Mesenchymal stem cell (in vitro differentiated cells and primary cell): Measurements from ENCODE around the gene ZNF488.

Experiments
- DNase-seq: peaks from one replicate; pipeline ENCODE4 v3.0.0-alpha.2; 2013
- H2AFZ ChIP-seq: one replicate; pipeline ENCODE4 v1.6.1; 2013; ENCODE audit warnings: low read depth, mild to moderate bottlenecking, control low read depth, inconsistent platforms, low read length, moderate library complexity
- H2AK5ac ChIP-seq: 2 replicates; pipeline ENCODE4 v1.6.1; 2013; ENCODE audit warnings: low read length, moderate library complexity, mild to moderate bottlenecking, inconsistent platforms; ENCODE audit not compliant: severe bottlenecking
- H2BK120ac ChIP-seq: one replicate; pipeline ENCODE4 v1.6.1; 2013; ENCODE audit warnings: low read depth, mild to moderate bottlenecking, inconsistent platforms, low read length, moderate library complexity
- H2BK12ac ChIP-seq, 2 experiments: one replicate each; pipeline ENCODE4 v1.6.1; 2013; ENCODE audit warnings: inconsistent platforms in 2 of 2, low read length in 2 of 2, mild to moderate bottlenecking in 2 of 2, moderate library complexity in 2 of 2, control low read depth in 1 of 2
- H2BK15ac ChIP-seq: one replicate; pipeline ENCODE4 v1.6.1; 2013; ENCODE audit warnings: mild to moderate bottlenecking, low read depth, inconsistent platforms; ENCODE audit not compliant: poor library complexity, severe bottlenecking
- H2BK5ac ChIP-seq: 2 replicates; pipeline ENCODE4 v1.6.1; 2013; ENCODE audit warnings: low read depth, mild to moderate bottlenecking, low read length, control low read depth, inconsistent platforms; ENCODE audit not compliant: poor library complexity, severe bottlenecking
- H3K14ac ChIP-seq, 2 experiments: one replicate each; pipeline ENCODE4 v1.6.1; 2013; ENCODE audit warnings: inconsistent platforms in 2 of 2, low read length in 2 of 2, control low read depth in 1 of 2, mild to moderate bottlenecking in 1 of 2, moderate library complexity in 1 of 2
- H3K18ac ChIP-seq, 2 experiments: one replicate each; pipeline ENCODE4 v1.6.1; 2013; ENCODE audit warnings: inconsistent platforms in 2 of 2, low read length in 2 of 2, control low read depth in 1 of 2, low read depth in 1 of 2, mild to moderate bottlenecking in 1 of 2
- H3K23ac ChIP-seq, 2 experiments: one replicate each; pipeline ENCODE4 v1.6.1; 2013; ENCODE audit warnings: inconsistent platforms in 2 of 2, low read length in 2 of 2, mild to moderate bottlenecking in 2 of 2, moderate library complexity in 2 of 2, control low read depth in 1 of 2
- H3K27ac ChIP-seq: 2 replicates; pipeline ENCODE4 v1.5.1; 2013; ENCODE audit warnings: mild to moderate bottlenecking, moderate library complexity, low read length, control low read depth, inconsistent platforms; ENCODE audit not compliant: poor library complexity, severe bottlenecking
- H3K27me3 ChIP-seq, 2 experiments: 2 replicates each; pipeline versions ENCODE4 v1.6.1 to v1.7.0; 2013; ENCODE audit warnings: low read length in 2 of 2, mild to moderate bottlenecking in 2 of 2, moderate library complexity in 2 of 2, control low read depth in 1 of 2, inconsistent platforms in 1 of 2; ENCODE audit not compliant: control insufficient read depth in 1 of 2, insufficient read depth in 1 of 2
- H3K36me3 ChIP-seq, 2 experiments: 2 replicates each; pipeline versions ENCODE4 v1.6.1 to v1.7.0; 2013; ENCODE audit warnings: low read length in 2 of 2, control low read depth in 1 of 2, inconsistent platforms in 1 of 2, low read depth in 1 of 2, mild to moderate bottlenecking in 1 of 2; ENCODE audit not compliant: insufficient read depth in 2 of 2, control insufficient read depth in 1 of 2
- H3K4ac ChIP-seq, 2 experiments: one replicate each; pipeline ENCODE4 v1.6.1; 2013; ENCODE audit warnings: inconsistent platforms in 2 of 2, low read length in 2 of 2, mild to moderate bottlenecking in 2 of 2, moderate library complexity in 2 of 2, control low read depth in 1 of 2, low read depth in 1 of 2
- H3K4me1 ChIP-seq: 2 replicates; pipeline ENCODE4 v1.6.1; 2013; ENCODE audit warnings: low read depth, low read length, control low read depth; ENCODE audit not compliant: control insufficient read depth, insufficient read depth
- H3K4me2 ChIP-seq: 2 replicates; pipeline ENCODE4 v1.6.1; 2013; ENCODE audit warnings: low read length, mild to moderate bottlenecking, inconsistent platforms; ENCODE audit not compliant: poor library complexity, severe bottlenecking
- H3K4me3 ChIP-seq, 2 experiments: 2 replicates each; pipeline versions ENCODE4 v1.5.1 to v1.7.0; 2013; ENCODE audit warnings: low read length in 2 of 2, mild to moderate bottlenecking in 2 of 2, control low read depth in 1 of 2, low read depth in 1 of 2; ENCODE audit not compliant: insufficient read depth in 1 of 2
- H3K79me1 ChIP-seq: replicated peaks from 2 replicates; pipeline ENCODE4 v1.6.1; 2013; ENCODE audit warnings: mild to moderate bottlenecking, control low read depth, low read length, inconsistent platforms; ENCODE audit not compliant: poor library complexity, severe bottlenecking
- H3K9ac ChIP-seq: 2 replicates; pipeline ENCODE4 v1.7.0; 2013; ENCODE audit warnings: mild to moderate bottlenecking, low read length, moderate library complexity
- H3K9me3 ChIP-seq: 2 replicates; pipeline ENCODE4 v1.7.0; 2013; ENCODE audit warnings: mild to moderate bottlenecking, low read length; ENCODE audit not compliant: control insufficient read depth
- H4K8ac ChIP-seq: one replicate; pipeline ENCODE4 v1.6.1; 2013; ENCODE audit warnings: inconsistent platforms, mild to moderate bottlenecking, low read length, moderate library complexity
- H4K91ac ChIP-seq: one replicate; pipeline ENCODE4 v1.6.1; 2013; ENCODE audit warnings: mild to moderate bottlenecking, low read length, inconsistent platforms
- WGBS: methylation state at CpG from one replicate; pipeline ENCODE4 v1.1.7; 2013; ENCODE audit warnings: mixed read lengths; 5-methylcytosine and 5-hydroxymethylcytosine counted together

ZNF488 gene

GRCh38 chr10:47332371-47332770 is 51.7 kb downstream of the ZNF488 start:
- no peak for DNase-seq
- H2BK15ac ChIP-seq: no peak overlapping the region
- H3K4me1 ChIP-seq: peaks cover 8% of the 10 kb centered on the region
- no peak overlapping the region for H2AK5ac ChIP-seq
- no peak overlapping the region for H4K8ac ChIP-seq
- no peak overlapping the region for H3K9ac ChIP-seq
- H2AFZ ChIP-seq: no peak overlapping the region
- H2BK5ac ChIP-seq: no peak overlapping the region
- no peak overlapping the region for H4K91ac ChIP-seq
- H3K14ac ChIP-seq: no peak overlapping the region
- no peak overlapping the region for H3K4me3 ChIP-seq
- H3K4ac ChIP-seq: no peak overlapping the region
- no peak overlapping the region for H3K18ac ChIP-seq
- H2BK12ac ChIP-seq: no peak overlapping the region
- H3K27ac ChIP-seq: no peak overlapping the region
- no peak overlapping the region for H2BK120ac ChIP-seq
- 60% methylated on average over 3 of the region's 3 CpGs for WGBS
- H3K27me3 ChIP-seq: peaks cover 9 to 56% of the 10 kb centered on the region in 2 experiments
- no peaks in the 10 kb centered on the region for H3K36me3 ChIP-seq
- no peak overlapping the region for H3K4me2 ChIP-seq
- H3K79me1 ChIP-seq: no peaks in the 10 kb centered on the region
- H3K23ac ChIP-seq: no peak overlapping the region
- H3K9me3 ChIP-seq: no peaks in the 10 kb centered on the region

- H2BK120ac ChIP-seq: no peak overlapping the region
Observed at GRCh38 chr10:47331954-47332353, 52.1 kb downstream of the ZNF488 start.

GRCh38 chr10:47331491-47331890 is 52.6 kb downstream of the ZNF488 start:
- H2BK120ac ChIP-seq: no peak overlapping the region
- H2AFZ ChIP-seq: no peak overlapping the region
- peaks cover 8% of the 10 kb centered on the region for H3K4me1 ChIP-seq
- H2BK12ac ChIP-seq: no peak overlapping the region
- H3K23ac ChIP-seq: no peak overlapping the region
- no peak overlapping the region for H3K4me2 ChIP-seq
- H3K4ac ChIP-seq: no peak overlapping the region
- no peak for DNase-seq
- H3K18ac ChIP-seq: no peak overlapping the region
- H3K27ac ChIP-seq: no peak overlapping the region
- H3K14ac ChIP-seq: no peak overlapping the region
- WGBS: 96% methylated on average over 9 of the region's 9 CpGs
- no peak overlapping the region for H2BK5ac ChIP-seq
- no peak overlapping the region for H3K4me3 ChIP-seq
- no peak overlapping the region for H4K91ac ChIP-seq
- no peak overlapping the region for H4K8ac ChIP-seq
- no peak overlapping the region for H2BK15ac ChIP-seq
- no peak overlapping the region for H3K9ac ChIP-seq
- H3K27me3 ChIP-seq: peaks cover 9 to 47% of the 10 kb centered on the region in 2 experiments
- no peaks in the 10 kb centered on the region for H3K36me3 ChIP-seq
- no peaks in the 10 kb centered on the region for H3K9me3 ChIP-seq
- H2AK5ac ChIP-seq: no peak overlapping the region
- no peaks in the 10 kb centered on the region for H3K79me1 ChIP-seq

More at GRCh38 chr10:47331954-47332353, 52.1 kb downstream of the ZNF488 start:
- WGBS: 72% methylated on average over 7 of the region's 7 CpGs
- Histone ChIP-seq H3K23ac (no peak overlapping the region), H3K27me3 (peaks cover 9 to 52% of the 10 kb centered on the region in 2 experiments), H2AFZ (no peak overlapping the region), H4K91ac (no peak overlapping the region), H3K18ac (no peak overlapping the region), H3K14ac (no peak overlapping the region), H3K27ac (no peak overlapping the region), H2BK5ac (no peak overlapping the region), H4K8ac (no peak overlapping the region), H3K9ac (no peak overlapping the region), H3K79me1 (no peaks in the 10 kb centered on the region), H3K36me3 (no peaks in the 10 kb centered on the region), H3K4me3 (no peak overlapping the region), H2AK5ac (no peak overlapping the region), H3K4ac (no peak overlapping the region), H2BK15ac (no peak overlapping the region), H3K4me1 (peaks cover 8% of the 10 kb centered on the region), H3K9me3 (no peaks in the 10 kb centered on the region), H3K4me2 (no peak overlapping the region), H2BK12ac (no peak overlapping the region)
- DNase-seq: no peak

- no peak overlapping the region for H3K4me2 ChIP-seq
- WGBS: 76% methylated on average over 3 of the region's 3 CpGs
Observed at GRCh38 chr10:47330804-47331203, 53.3 kb downstream of the ZNF488 start.

More at GRCh38 chr10:47330804-47331203, 53.3 kb downstream of the ZNF488 start:
- H2BK5ac ChIP-seq: no peak overlapping the region
- H2BK120ac ChIP-seq: no peak overlapping the region
- no peak overlapping the region for H3K18ac ChIP-seq
- H4K8ac ChIP-seq: no peak overlapping the region
- H3K79me1 ChIP-seq: no peaks in the 10 kb centered on the region
- no peak overlapping the region for H3K23ac ChIP-seq
- H3K4me3 ChIP-seq: no peak overlapping the region
- no peak overlapping the region for H4K91ac ChIP-seq
- DNase-seq: no peak
- peaks cover 9 to 43% of the 10 kb centered on the region in 2 experiments for H3K27me3 ChIP-seq
- peaks cover 5% of the 10 kb centered on the region for H3K4me1 ChIP-seq
- no peak overlapping the region for H2AFZ ChIP-seq
- no peak overlapping the region for H3K14ac ChIP-seq
- no peak overlapping the region for H3K27ac ChIP-seq
- no peak overlapping the region for H2BK15ac ChIP-seq
- no peak overlapping the region for H2BK12ac ChIP-seq
- no peak overlapping the region for H3K9ac ChIP-seq
- H3K9me3 ChIP-seq: no peaks in the 10 kb centered on the region
- no peak overlapping the region for H3K4ac ChIP-seq
- H2AK5ac ChIP-seq: no peak overlapping the region
- no peaks in the 10 kb centered on the region for H3K36me3 ChIP-seq
